Epithelial cell of esophagus (primary cell): ENCODE measurements around the gene EYA4.
A peak's percentile ranks its signal among the peaks of the same experiment; 100 is the strongest.

Experiments used
- DNase-seq: peaks from one replicate; pipeline ENCODE4 v3.0.0; 2010; ENCODE audit warnings: low read depth
- H3K4me3 ChIP-seq: 2 replicates; pipeline ENCODE4 v1.5.1; 2011; ENCODE audit warnings: mild to moderate bottlenecking, low read length, control low read depth
- CTCF ChIP-seq: IDR thresholded peaks from 2 replicates; pipeline ENCODE4 v1.5.1; 2011; ENCODE audit warnings: low read depth, mild to moderate bottlenecking, low read length, control low read depth, inconsistent platforms; ENCODE audit not compliant: insufficient read depth; ENCODE audit errors: missing control alignments

The EYA4 gene

DNA sequence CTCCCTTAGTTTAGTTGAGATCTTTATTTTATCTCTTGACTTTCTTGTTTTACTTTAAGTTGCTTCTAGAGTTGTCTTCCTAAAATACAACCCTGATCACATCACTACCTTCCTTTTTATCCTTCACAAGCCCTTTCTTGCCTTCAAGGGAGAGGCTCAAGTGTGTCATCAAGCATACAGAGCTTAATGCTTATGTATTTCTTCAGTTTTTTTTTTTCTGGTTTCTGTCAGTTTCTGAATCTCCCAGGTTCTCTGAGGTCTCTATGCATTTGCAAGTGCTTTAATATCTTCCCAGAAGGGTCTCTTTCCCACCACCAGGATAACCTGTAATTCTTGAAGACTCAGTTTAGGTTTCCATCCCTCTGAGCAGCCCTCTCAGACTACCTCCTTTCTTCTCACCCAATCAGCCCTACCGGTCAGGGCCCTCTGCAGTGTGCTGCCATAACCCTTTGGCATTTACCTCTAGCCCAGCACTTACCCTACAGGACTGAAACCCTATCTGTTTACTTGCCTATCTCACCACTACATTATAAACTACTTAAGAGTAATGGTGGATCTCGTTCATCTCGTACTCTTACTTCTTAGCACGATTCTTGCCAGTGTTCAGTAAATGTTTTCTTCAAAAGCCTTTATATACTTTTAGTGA lies 36.9 kb downstream of the EYA4 start:
- no peak overlapping the region for H3K4me3 ChIP-seq
- peak; percentile 52 for DNase-seq
- TF ChIP-seq CTCF = no peak

GRCh38 chr6:133286765-133287164 lies 45.6 kb downstream of the EYA4 start:
- H3K4me3 ChIP-seq = no peak overlapping the region
- peak; percentile 52 for TF ChIP-seq CTCF
- DNase-seq = peak; percentile 11

DNA sequence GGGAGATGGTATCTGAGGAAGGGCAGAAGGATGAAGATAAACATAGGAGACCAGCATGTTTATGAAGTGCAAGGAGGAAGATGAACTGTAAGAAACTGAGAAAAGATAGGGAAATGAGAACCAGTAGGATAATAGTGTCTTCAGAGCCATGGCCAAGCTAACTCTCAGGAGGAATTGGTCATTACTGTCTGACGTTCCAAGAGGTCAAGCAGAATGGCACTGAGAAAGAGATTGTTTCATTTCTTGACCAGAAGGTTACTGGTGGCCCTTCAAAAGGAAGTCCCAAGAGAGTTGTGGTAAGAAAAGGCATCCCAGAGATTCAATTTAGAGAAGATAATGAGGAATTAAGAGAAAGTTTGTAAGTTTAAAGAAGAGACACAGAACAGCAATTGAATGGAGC lies 47.5 kb downstream of the EYA4 start:
- DNase-seq = no peak
- no peak overlapping the region for H3K4me3 ChIP-seq
- TF ChIP-seq CTCF = no peak

- TF ChIP-seq CTCF = no peak
- H3K4me3 ChIP-seq = no peak overlapping the region
- DNase-seq = no peak
Measured at GRCh38 chr6:133289733-133290306, 48.7 kb downstream of the EYA4 start.

DNA sequence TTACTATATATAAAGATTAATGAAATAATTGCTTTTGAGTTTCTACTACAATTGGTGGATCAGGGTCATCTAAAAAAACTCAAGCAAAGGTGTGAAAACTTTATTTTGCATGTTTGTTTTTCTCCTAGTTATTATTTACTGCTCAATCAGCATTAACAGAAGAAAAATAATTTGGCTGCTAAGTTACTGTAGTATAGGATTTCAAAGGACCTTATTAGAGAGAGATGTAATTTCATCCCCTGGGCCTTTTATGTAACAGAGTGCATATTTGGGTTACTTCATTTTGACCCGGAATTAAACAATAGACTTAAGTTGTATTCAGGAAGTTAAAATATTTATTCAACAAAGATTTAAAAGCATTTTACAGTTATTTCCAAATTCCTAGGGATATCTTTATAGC lies 49.8 kb downstream of the EYA4 start:
- DNase-seq = no peak
- no peak for TF ChIP-seq CTCF
- H3K4me3 ChIP-seq = no peak overlapping the region

DNA sequence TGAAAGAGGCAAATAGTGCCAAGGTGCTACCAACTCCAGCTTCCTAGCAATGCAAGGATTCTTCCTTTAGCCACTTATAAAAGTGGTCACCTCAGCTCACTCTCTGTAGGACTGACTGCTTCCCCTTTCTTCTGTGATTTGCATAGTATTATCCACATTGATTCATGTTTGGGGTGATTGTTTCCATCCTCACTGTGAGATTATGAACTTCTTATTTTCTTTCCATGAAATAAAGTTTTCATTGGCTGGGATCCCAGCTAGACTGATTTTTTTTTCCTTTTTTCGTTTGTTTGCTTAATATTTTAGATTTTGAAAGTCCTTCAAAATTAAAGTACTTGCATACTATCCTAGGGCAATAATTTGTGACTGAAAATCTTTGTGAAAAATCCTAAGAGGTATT lies 50.5 kb downstream of the EYA4 start:
- no peak for TF ChIP-seq CTCF

GRCh38 chr6:133297657-133298056 lies 56.5 kb downstream of the EYA4 start:
- DNase-seq = no peak
- no peak overlapping the region for H3K4me3 ChIP-seq
- no peak for TF ChIP-seq CTCF

More for the DNA sequence above, 50.5 kb downstream of the EYA4 start:
- DNase-seq = no peak
- no peak overlapping the region for H3K4me3 ChIP-seq
